Measurements from ENCODE around the gene FKBP2.
"Not testable (repeated sequence)": the region's sequence is repeated elsewhere in the genome, so short reads cannot be mapped to it uniquely, and the experiment has no call there.

Gene FKBP2

DNA sequence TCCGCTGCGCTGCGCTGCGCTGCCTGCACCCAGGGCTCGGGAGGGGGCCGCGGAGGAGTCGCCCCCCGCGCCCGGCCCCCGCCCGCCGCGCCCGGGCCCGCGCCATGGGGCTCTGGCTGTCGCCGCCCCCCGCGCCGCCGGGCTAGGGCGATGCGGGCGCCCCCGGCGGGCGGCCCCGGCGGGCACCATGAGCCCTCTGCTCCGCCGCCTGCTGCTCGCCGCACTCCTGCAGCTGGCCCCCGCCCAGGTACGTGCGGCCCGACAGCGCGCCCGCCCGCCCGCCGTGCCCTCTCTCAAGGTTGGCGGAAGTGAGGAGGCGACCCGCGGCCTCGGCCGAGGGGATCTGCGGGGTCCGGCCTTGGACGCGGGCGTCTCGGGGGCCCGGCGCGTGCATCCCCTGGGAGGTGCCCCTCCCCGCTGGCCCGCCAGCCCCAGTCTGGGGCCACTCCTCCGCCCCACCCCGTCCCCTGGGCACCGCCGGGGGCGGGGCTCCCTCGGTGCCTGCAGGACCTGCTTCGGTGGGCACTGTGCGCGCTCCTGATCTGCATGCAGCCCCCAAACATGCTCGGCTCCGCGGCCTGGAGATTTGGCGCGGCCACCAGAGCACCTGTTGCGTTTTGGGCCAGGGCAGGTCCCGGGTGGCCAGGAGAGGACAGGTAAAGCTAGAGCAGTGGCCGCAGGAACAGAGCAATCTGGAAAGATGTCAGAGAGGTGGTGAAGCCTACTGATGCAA, 6.1 kb upstream of the FKBP2 start:
- no peak for FAIRE-seq

DNA sequence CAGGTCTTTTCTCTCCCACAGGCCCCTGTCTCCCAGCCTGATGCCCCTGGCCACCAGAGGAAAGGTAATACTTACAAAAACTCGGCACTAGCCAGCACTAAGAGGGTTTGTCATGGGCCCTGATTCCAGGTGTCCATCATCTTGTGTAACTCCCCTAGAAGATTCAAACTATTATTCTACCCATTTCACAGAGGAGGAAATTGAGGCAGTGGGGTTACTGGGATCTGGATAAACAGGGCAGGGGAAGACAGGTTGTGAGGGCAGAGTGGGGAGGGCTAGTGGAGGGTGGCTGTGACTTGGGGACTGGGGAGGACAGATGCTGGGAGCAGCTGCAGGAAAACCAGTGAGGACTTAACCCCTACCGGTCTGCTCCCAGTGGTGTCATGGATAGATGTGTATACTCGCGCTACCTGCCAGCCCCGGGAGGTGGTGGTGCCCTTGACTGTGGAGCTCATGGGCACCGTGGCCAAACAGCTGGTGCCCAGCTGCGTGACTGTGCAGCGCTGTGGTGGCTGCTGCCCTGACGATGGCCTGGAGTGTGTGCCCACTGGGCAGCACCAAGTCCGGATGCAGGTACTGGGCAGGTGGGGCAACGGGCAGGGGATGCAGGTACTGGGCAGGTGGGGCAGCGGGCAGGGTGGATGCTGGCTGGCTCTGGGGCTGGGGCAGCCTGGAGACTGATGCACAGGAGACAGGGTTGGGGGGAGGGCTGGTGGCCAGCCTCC, 5.3 kb upstream of the FKBP2 start:
- FAIRE-seq: no peak

DNA sequence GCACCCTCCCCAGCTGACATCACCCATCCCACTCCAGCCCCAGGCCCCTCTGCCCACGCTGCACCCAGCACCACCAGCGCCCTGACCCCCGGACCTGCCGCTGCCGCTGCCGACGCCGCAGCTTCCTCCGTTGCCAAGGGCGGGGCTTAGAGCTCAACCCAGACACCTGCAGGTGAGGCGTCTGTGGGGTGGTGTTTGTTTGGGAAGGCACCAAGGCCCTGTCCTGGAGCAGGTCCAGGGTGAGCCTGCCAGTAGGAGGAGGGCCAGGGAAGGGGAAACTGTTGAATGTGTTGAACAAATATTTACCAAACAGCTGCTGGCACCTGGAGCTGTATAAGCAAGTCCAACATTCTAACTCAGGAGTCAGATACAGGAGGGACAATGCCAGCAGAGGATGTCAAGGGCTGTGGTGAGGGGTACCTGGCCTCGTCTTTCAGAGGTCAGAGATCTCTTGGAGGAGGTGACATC, 3.4 kb upstream of the FKBP2 start:
- no peak for FAIRE-seq

DNA sequence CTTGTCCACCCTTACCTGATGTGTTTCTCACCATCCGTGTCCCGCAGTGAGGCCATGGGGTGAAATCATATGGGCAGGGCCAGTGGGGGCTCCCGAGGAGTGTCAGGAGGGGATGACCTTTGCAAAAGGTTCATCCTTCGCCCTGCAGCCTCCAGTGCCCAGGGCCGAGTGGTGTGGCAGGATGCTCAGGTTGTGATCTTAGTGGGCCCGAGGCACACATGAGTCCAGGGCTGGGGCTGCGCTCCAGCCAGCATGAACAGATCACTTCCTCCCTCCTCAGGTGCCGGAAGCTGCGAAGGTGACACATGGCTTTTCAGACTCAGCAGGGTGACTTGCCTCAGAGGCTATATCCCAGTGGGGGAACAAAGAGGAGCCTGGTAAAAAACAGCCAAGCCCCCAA, 2.8 kb upstream of the FKBP2 start:
- no peak for FAIRE-seq

DNA sequence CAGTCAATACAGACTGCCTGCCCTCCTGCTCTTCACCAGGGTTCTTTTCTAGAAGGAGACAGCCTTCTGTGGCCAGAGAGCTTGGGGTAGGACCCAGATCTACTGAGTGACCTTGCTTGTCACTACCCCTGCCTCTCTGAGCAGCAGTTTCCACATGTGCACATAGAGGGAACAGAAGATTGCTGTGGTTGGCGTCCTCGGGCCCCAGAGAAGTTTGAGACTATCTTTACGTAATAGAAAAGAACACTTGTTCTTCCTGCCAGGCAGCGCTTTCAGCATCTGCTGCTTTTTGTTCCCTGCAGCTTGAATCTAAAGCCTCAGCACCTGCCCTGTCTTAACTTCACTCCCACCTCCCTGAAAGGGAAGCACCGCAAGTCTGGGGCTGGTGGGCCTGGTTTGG, 1.9 kb upstream of the FKBP2 start:
- FAIRE-seq: no peak

DNA sequence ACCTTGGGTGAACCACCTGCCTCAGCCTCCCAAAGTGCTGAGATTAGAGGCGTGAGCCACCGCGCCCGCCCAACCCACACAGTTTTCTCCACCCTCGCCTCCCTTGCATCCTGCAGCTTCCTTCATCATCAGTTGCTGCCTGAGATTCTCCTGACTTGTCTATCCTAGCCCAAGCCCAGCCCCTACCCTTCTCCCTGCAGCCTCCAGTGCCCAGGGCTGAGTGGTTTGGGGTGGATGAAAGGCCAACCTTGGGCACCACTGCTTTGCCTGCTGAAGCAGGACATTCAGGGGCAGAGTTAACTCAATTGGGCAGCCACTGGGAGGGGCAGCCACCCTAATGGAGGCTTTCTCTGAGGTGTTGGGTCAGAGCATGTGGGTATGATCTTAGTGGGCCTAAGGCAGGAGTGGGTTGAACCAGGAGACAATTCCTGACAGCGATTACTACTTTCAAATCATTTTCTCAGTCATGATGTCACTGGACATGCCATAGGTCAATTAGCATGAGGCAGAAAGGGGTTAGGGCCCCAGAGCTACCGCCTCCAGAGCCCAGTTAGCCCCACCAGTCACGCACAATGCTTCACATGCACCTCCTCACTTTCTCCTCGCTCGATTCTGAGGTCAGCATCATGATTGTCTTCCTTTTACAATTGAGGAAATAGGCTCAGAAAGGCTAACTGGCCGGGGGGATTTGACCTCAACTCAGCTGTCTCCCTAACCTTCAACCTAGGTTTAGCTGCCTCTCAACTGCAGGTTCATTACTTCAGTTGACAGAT, 1.0 kb upstream of the FKBP2 start:
- no peak for FAIRE-seq

DNA sequence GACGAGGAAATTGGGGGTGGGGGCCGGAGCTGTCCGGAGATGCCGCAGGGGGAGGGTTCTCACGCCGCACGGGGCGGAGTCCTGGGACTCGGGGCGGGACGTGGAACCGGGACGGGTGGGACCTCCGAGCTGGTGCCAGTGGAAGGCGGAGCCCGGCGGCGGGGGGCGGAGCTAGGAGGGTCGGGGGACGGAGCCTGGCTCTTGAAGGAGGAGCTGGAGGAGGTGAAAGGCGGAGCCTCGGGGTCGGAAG, 271 bp downstream of the FKBP2 start:
- no peak for FAIRE-seq

DNA sequence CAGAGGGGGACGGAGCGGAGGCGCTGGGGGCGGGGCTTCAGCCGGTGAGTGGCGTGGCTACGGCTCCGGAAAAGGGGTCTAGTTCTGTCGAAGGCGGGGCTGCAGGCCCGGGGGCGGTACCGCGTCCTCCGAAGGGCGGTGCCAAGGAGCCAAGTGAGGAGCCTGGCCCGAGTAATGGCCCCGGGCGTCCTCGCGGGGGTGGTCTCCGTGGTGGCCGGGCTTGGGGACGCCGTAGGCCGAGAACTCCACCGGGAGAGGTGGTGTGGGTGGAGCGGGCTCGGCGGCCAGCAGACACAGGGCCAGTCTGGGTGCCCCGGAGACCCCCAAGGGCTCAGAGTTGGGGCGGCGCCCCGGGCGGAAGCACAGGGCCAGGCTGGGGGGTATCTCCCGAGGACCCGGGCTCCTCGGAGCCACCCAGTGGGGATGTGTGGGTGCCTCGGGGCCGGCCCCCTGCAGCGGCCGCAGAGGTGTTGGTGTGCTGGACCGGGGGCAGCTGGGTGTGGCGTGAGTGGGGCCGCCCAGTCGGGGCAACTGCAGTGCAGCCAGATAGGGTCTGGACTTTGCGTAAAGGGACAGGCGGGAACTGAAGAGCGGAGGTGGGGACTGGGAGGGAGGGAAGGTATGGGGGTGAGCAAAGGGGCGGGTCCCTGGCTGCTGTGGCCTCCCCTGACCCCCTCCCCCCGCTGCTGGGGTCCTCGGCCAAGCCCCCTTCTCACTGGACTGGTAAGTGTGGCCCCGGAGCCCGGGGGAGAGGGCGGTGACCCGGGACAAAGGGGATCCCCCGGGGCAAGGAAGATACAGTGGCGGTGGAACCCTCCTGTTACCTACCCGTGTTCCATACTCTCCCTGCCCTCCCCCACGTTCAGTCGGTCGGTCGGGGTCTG, 838 bp downstream of the FKBP2 start:
- FAIRE-seq: no peak

DNA sequence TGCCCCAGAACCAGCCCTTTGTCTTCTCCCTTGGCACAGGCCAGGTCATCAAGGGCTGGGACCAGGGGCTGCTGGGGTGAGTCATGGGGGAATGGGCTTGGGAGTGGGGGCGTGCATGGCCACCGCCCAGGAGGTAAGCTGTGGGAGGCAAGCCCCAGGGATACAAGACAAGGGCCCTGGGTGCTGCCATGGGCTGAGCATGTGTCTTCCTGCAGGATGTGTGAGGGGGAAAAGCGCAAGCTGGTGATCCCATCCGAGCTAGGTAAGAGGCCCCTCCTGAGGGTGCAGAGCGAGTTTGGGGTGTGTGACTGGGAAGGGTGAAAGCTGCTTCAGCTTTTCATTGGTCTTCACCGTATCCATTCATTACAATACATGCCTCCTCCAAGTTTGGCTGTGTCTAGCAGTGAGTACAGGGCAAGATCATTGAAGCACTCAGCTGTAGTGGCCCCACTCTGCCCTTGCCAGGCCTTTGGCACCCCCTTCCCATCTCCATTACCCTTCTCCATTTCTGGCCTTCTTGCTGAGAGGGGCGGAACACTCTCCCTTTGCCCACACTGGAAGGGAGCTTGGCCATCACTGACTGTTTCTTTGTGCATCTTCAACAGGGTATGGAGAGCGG, 2.5 kb downstream of the FKBP2 start:
- no peak for FAIRE-seq

DNA sequence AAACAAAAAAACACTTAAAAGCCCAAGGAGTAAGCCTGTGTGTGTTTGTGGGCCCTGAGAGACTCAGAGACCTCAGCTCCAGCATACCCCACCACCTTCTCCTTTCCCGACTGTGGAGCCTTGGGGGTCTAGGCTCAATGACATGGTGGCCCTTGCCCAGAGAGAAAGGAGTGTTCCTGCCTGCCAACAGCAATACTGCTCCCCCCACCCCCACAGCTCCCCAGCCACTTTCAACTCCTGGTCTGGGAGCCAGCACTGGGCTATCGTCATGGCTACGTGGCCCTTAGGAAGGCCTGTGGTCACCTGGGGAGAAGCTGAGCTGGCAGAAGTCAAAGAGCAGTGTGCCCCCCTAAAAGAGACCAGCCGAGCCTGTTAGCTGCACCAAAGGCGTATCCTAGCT, 3.2 kb downstream of the FKBP2 start:
- no peak for FAIRE-seq

DNA sequence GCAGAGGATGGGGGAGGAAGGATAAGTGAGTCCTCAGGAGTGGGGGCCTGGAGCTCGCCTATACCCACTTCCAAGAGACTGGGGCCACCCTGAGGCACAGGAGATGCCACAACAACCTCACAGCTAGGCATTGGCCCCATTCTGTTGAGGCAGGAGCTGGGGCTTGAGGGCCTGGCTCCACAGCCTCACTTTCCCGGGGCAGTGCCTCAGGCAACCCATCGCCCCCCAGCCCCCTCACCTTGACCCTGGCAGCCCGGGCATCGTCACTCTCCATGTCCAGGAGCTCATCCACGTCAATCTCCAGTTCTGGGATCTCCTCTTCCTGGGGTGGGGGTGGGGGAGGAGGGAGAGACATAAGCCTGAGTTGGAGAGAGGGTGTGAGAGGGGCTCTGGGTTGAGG, 4.1 kb downstream of the FKBP2 start:
- FAIRE-seq: no peak

DNA sequence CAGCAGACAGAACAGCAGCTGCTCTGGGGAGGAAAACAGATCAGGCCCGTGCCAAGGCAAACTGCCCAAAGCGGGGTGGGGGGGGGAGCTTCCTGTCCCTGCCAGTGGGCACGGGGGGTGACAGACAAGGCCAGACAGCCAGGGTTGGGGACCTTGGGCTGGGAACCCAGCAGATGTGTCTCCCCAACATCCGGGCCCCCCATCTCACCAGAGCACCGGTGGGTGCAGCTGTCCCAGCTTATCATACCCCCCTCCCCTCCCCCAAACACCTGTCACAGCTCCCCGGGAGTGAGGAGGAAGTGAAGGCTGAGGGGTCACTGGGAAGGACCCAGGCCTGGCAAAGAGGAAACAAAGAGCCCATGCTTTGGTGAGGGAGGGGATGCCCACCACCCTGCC, 4.5 kb downstream of the FKBP2 start:
- no peak for FAIRE-seq

DNA sequence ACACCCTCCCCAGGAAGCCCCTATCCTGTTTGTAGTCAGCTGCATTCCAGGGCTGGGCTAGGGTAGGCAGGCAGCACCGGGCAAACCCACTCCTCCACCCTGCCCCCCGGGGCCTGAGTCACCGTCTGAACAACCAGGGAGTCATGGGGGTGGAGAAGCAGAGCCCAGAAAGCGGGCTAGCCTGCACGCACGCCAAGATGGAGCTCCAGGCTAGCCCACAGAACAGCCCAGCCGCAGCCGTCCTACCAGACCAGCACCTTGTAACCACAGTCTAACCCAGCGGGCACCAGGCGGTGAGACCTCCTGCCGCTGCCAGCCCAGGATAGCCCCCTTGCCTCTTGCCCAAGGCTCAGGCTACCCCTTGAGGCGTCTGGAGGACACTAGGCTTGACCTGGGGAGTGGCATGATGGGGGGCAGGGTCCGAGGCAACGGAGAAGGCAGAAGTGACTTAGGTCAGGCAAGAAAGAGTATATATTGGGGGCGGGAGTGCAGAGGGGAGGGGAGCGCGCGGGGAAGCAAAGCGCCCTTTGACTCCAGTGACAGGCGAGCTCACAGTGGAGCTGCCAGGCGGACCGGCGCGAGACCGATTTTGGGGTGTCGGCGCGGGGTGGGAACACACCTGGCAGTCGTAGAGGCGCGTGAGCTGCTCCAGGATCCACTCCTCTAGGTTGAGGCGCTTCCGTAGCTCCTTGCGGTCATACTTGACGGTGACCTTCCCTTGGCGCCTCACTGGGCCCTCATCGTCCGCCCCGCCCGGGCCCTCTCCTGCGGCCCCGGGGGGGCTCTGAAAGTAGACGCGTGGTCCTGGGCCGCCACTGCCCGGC, 5.1 kb downstream of the FKBP2 start:
- FAIRE-seq: no peak

DNA sequence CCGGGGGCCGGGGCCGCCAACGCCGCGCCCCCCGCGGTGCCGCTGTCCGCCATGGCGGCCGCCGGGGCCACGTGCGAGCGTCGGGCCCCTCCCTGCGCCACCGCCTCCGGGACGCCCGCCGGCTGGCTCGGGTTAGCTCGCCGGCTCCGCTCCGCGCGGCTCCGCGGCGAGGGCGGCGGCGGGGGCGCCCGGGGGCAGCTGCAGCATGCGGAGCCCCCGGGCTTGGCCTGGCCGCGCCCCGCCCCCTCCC, 5.7 kb downstream of the FKBP2 start:
- not testable (repeated sequence) for FAIRE-seq

DNA sequence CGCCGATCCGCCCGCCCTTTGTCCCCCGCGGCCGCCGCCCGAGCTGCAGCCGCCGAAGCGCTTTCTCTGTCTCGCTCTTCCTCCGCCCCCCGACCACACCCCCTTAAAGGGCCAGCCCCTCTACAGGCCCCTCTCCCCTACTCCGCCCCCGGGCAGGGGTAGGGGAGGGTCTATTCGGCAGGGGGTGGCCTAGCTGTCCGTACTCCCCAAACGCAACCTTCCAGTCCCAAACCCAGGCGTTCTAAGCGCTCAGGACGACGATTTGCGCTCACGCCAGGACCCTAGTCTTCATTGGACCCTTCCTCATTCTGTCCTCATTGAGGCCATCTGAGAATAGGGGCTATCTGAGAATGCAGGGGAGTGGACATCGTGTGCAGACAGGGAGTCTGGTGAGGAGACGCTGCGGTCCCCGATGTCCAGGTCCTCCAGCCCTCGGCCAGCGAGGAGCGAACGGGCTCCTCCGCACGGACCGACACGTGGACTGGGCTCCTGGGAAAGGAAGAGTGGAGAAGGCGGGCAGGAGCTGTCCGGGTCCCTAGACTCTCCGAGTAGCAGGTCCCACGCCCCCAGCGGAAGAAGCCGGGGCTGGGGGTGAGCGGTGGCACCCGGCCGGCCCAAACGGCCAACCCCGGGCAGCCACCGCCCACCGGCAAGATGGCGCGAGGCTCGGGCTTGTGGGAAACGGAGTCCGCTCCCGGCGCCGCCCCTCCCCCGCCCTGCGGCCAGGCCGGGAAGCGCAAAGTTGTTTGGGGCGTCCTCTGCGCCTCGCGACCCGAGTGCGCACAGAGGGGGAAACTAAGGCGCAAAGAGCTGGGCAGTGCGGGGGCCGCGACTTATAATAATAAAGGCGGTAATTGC, 6.2 kb downstream of the FKBP2 start, which contains the start of gene PPP1R14B:
Gene PPP1R14B (minus strand): TSS at position 73 of the 858 bp plus-strand sequence. CDS start 270 bp downstream, outside the sequence.
- no peak for FAIRE-seq

DNA sequence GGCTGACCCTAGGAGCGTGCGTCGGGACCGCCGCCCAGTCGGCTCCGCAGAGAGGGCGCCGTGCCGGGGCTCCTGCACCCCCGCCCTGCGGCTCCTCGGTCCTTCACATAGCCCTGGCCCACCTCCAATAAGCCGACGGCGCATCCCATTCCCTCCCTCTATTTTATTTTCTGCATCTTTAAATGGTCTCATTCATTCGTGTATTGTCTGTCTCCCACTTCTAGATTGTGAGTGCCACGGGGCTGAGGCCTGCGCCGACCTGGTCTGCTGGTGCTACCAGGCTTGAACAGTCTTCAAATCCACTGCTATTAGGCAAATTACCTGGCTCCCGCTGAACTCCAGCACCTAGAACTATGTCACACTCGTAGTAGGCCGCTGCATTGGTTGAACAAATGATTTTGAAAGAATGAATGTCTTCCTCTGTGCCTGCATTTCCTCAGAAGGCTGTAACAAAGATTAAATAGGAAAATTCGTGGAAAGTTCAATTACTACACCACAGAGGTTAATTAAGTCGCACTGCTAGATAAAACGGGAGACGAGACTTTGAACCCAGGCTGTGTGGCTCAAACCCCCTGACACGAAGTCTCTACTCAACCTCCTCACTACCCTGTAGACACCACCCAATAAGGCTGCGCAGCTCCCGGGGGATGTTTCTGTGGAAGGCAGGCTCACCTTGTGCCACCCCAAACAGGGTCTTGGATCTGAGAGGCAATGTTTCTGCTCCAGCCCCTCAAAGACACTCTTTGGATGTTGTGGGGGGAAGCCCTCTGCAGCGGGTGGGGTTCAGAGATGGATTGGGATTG, 7.0 kb downstream of the FKBP2 start:
- no peak for FAIRE-seq

DNA sequence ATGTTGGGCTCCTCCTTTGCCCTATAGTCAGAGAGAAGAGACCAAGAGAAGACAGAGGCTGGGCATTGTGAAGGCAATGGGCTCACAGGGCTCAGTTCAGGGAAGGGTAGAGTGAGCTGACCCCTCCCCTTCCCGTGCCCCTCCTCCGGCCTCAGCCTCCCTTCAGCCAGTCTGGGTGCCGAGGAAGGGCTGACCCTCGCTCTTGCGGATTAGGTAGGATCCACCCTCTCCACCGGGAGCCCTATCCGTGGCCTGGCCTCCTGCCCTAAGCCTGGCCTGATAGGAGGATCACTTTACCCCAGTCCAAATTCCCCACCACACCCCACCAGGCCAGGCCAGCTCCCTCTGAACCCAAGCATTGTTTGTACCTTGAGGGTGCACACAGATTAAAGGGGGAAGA, 7.7 kb downstream of the FKBP2 start:
- FAIRE-seq: no peak

DNA sequence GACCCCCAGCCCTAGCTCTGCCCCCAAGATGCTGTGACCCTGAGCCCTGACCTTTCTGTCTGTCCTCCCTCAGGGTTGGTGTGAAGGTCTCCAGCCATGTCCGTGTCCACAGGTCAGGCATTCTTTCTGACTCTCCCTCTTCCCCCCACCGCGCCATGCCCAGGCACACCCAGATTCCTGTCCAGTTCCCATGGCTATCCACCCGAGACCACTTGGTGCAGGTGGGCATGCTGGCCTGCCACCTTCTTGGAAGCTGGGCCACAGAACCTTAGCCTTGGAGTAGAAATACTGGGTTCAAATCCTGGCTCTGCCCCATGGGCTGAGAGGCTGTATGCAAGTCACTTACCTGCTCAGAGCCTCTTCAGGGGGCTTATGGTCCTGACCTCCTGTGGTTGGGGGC, 8.1 kb downstream of the FKBP2 start:
- FAIRE-seq: no peak

DNA sequence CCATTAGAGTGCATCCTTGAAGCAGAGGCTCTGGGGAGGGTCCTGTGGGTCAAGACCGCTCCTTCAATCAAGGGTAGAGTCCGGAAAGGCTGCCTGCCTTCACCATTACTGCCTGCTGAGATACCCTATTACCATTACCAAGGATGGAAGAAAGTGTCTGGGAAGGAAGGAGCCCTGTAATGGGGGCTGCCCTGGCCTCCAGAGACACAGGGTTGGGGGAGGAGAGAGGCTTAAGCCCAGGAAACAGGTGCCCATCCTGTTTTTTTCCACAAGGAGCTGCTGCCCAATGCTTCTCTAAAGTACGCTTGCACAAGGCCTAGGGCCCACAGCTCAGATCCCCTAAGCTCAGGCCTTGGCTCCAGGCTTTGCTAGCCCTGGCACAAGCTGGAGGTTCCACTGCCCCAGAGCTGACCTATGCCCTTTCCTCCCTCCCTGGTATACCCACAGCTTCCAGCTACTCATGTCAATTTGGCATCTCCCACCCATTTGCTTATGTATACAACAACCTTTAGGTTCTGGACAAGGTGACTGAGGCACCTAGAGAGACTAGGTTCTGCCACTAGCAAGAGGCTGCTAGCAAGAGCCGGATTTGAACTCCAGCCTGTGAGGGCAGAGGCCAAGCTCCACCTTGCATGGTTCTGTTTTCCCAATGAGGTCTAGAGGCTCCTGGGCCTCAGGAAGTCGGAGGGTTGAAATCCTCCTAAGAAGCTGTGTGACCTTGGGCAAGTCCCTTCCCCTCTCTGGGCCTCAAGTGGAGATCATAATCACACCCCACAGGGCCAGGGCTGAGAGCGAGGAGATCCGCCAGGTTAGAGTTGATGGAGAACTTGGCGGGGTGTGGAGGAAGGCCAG, 8.9 kb downstream of the FKBP2 start:
- no peak for FAIRE-seq
